Globus pallidus (tissue), 1 donor: ENCODE data around the gene RFT1.

Experiments used
- DNase-seq: peaks from one replicate; pipeline ENCODE4 v3.0.0-alpha.2; 2015; ENCODE audit warnings: low spot score

The RFT1 gene

GRCh38 chr3:53150247-53151085, 20.2 kb upstream of the RFT1 start:
- DNase-seq = no peak

DNA sequence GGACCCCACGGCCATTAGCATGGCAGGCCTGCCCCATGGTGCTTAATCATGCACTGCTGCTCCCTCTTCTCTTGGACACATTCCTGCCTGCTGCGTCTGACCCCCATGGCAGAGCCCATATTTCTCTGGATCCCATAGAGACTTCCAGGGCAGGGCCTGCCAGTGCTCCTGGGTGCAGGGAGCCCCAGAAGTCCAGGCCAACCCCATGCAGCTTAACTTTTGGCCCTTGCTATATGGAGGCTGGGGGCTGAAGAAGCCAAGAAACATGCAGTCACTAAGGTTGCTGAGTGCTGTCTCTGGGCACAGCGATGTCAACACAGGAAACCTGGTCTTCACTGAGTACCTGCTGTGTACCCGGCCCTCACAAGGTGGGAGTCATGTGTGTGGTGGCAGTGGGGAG, 19.5 kb upstream of the RFT1 start:
- no peak for DNase-seq

GRCh38 chr3:53149006-53149690, 18.9 kb upstream of the RFT1 start:
- DNase-seq = no peak

DNA sequence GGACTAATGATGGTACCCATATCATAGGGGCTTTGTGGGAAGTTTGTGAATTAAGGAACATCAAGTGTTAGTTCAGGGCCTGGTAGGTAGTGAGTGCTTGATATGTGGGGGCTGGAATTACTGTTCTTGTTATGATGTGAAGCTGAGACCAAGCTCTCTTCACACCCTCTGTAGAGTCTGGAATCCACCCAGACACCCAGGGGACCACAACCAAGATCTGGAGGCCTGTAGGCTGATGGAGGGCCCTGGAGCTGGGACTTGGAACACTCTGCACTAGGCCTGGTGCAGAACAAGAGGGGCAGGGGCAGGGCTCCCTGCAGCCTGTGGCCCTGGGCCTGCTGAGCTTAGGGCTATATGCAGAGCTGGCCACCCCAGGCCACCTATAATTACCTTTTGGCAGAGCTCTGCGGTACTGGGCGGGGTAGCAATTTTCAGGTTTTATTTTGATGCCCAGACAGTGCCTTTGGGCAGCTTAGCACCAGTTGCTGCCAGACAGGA, 17.7 kb upstream of the RFT1 start:
- DNase-seq = no peak

GRCh38 chr3:53147151-53147902, 17.1 kb upstream of the RFT1 start:
- DNase-seq = no peak

GRCh38 chr3:53146319-53146891, 16.2 kb upstream of the RFT1 start:
- no peak for DNase-seq

DNA sequence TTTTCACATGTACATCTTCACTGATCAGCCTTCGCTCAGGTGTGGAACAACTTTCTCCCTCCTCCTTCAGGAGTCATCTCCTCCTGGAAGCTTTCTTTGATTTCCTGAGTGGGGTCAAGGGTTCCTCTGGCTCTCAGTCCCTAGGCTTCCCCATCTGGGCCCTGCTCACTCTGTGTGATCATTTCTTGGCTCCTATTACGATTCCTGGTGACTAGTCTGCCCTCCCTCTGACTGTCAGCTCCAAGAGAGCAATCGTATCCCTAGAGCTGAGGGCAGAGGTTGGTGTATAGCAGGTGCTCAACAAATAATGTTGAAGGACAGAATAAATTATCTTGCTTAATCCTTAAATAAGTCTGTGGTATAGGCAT, 15.5 kb upstream of the RFT1 start:
- DNase-seq = no peak

- no peak for DNase-seq
Measured at GRCh38 chr3:53144862-53145712, 14.9 kb upstream of the RFT1 start.

DNA sequence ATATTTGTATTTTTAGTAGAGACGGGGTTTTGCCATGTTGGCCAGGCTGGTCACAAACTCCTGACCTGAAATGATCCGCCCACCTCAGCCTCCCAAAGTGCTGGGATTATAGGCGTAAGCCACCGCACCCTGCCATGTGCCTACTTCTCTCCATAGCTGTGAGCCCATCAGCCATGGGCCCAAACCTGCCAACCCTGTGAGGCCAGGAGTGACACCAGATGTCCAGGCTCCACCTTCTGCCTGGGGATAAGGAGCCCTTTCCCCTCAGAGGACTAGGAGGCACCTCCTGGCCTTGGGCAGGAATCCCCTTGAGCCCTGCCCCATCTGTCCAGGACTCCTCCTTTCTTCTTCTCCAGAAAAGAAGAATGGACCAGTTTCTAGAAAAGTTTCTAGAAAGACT, 14.2 kb upstream of the RFT1 start:
- DNase-seq = no peak

DNA sequence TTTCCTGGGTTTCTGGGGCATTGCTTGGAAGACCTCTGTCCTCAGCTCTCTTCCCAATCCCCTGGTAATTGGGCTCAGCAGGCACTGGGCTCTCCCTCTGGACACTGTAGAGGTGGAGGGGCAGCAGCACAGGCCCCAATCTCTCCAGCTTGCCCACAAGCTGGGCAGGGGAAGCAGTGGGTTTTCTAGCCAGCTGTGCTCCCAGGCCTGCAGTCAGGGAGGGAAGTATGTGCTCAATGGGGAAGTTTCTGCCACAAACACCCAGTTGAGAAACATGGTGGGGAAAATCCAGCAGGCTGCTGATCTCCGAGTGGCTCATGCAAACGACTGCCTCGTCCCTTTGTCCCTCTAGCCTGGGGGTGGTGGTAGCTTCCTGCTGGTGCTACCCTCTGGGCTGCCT, 12.8 kb upstream of the RFT1 start:
- no peak for DNase-seq

GRCh38 chr3:53140847-53141845, 10.9 kb upstream of the RFT1 start:
- DNase-seq = no peak

DNA sequence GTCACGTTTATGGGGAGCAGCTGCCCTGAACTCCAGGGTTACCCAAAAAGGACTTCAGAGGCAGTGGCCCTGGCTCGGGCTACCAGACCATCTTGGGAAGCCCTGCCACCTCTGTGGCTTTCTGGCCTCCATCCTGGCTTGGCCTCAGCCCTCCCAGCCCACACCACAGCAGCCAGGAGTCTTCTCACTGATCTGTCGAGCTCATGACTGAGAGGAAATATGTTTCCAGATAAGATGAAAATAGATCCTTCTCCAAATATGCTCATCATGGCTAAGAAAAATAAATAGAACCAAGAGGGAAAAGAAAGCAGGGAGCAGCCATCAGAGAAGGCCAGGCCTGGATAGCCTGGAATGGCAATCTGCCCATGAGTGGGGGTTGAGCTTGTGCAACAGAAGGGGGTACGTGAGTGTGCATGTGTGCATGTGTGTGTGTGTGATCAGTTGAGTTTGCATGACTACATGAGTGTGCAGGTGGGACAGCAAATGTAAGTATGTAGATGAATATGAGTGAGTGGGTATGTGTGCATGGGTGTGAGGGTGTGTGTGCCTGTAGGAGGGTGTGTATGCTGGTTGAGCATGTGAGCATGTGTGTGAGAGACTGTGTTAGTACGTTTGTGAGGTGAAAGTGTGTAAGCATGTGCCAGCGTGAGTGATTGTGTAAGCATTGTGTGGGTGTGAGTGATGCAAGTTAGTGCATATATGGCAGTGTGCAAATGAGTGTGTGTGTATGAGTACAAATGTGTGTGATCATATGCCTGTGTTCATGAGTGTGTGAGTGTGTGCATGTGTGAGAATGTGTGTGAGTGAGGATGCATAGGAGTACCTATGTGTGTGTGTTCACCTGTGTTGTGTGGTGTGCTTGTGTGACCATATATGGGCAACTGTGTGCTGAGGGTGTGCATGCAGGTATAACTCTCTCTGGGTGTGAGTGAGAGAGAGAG, 9.9 kb upstream of the RFT1 start:
- no peak for DNase-seq

DNA sequence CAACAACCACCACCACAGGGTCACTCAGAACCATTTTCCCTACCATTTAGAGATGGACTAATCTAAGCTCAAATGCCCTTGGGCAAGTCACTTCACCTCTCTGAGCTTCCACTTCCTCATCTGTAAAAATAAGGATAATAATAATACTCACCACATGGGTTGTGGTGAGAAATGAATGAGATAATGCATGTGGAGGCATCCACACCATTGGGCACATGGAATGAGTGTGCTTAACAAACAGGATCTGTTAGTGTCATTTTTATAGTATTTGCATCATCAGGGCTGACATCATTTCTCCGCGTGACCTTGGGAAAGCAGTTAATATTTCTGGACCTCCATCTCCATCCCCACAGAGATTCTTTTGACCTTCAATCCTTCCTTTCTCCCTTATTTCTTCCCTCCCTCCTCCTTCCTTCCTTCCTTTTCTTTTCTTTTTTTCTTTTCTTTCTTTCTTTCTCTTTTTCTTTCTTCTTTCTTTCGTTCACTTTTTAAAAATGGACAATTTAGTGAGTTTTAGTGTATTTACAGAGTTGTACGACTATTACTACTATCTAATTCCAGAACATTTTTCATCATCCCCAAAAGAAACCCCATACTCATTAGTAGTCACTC, 7.7 kb upstream of the RFT1 start:
- no peak for DNase-seq

DNA sequence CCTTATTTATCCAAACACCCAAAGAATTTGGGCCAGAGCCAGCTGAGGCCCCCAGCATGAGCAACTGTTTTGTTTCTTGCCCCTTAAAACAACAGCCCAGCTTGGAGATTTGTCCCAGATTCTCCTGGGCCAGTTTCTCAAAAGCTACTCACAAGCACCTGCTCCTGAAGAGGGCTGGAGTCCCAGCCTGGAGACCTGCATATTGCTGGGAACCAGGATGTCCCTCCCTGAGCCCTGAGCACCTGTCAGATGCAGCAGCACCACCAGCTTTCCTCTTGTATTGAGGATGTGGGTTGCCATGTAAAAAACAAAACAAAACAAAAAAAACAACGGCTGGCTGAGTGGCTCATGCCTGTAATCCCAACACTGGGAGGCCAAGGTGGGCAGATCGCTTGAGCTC, 7.0 kb upstream of the RFT1 start:
- no peak for DNase-seq

- peak; percentile 38 for DNase-seq
Measured at GRCh38 chr3:53134631-53135232, 4.5 kb upstream of the RFT1 start.

DNA sequence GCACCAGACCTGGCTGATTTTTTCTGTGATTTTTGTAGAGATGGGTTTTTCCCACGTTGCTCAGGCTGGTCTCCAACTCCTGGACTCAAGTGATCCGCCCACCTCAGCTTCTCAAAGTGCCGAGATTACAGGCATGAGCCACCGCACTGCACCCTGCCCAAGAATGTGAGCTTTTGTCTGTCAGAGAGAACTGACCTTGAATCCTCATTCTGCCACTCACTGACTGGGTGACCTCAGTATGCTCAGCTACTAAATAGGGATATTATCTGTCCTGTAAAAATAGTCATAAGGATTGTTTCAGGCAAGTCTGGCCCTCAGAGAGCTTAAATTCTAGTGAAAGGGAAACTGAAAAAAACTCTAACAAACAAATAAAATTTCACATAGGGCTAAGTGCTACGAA, 2.1 kb upstream of the RFT1 start:
- DNase-seq = no peak

- no peak for DNase-seq
Measured at GRCh38 chr3:53131096-53131495, 861 bp upstream of the RFT1 start.

DNA sequence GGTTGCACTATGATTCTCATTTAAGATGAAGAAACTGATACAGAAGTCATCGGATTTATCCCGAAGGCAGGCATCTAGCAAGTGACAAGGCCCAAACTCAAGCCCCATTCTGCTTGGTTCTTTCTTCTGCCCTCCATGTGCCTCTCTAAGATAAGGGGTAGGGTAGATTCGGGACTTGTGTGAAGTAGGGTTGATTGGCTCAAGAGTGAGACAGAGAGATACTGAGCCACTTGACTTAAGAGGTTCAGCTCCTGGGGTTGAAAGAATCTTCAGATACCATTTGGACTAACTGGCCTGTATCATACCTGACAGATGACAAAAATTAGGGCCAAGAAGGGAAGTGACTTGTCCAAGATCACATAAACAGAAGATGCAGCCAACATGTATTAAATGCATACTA, 891 bp downstream of the RFT1 start:
- DNase-seq = no peak
